H9 (cell line): ENCODE measurements around the gene CCDC122. TPM values are rescaled to one million over a fixed set of nuclear protein-coding genes. Genes with fewer than 3 reads are reported as not detected.

Experiments
- DNase-seq: peaks from one replicate; pipeline ENCODE4 v3.0.0-alpha.2; 2017
- H2AFZ ChIP-seq: one replicate; pipeline ENCODE4 v1.6.1; 2013; ENCODE audit warnings: mild to moderate bottlenecking, low read length, control low read depth, moderate library complexity
- H2AK5ac ChIP-seq: 2 replicates; pipeline ENCODE4 v1.6.1; 2013; ENCODE audit warnings: low read length, control low read depth, mixed read lengths; ENCODE audit not compliant: insufficient read length
- H2BK120ac ChIP-seq: one replicate; pipeline ENCODE4 v1.6.1; 2013; ENCODE audit warnings: low read depth, mild to moderate bottlenecking, low read length, control low read depth, inconsistent platforms; ENCODE audit not compliant: poor library complexity, severe bottlenecking
- H2BK12ac ChIP-seq: 2 replicates; pipeline ENCODE4 v1.6.1; 2013; ENCODE audit warnings: low read length, control low read depth, mixed read lengths, low read depth; ENCODE audit not compliant: insufficient read length
- H2BK15ac ChIP-seq: 2 replicates; pipeline ENCODE4 v1.6.1; 2013; ENCODE audit warnings: low read depth, low read length, control low read depth
- H2BK20ac ChIP-seq: one replicate; pipeline ENCODE4 v1.6.1; 2013; ENCODE audit warnings: low read depth, mild to moderate bottlenecking, low read length, control low read depth, inconsistent platforms; ENCODE audit not compliant: poor library complexity, severe bottlenecking
- H2BK5ac ChIP-seq: 2 replicates; pipeline ENCODE4 v1.6.1; 2013; ENCODE audit warnings: low read length, control low read depth, mixed read lengths; ENCODE audit not compliant: insufficient read length
- H3K14ac ChIP-seq: 2 replicates; pipeline ENCODE4 v1.6.1; 2013; ENCODE audit warnings: low read length, control low read depth; ENCODE audit not compliant: insufficient read depth
- H3K18ac ChIP-seq: 2 replicates; pipeline ENCODE4 v1.6.1; 2013; ENCODE audit warnings: low read depth, mild to moderate bottlenecking, mixed read lengths, low read length, control low read depth; ENCODE audit not compliant: insufficient read length
- H3K23ac ChIP-seq: 2 replicates; pipeline ENCODE4 v1.6.1; 2013; ENCODE audit warnings: low read length, control low read depth, mixed read lengths, low read depth; ENCODE audit not compliant: insufficient read length
- H3K23me2 ChIP-seq: 2 replicates; pipeline ENCODE4 v1.6.1; 2013; ENCODE audit warnings: low read depth, mild to moderate bottlenecking, mixed read lengths, low read length, control low read depth; ENCODE audit not compliant: insufficient read length, poor library complexity, severe bottlenecking
- H3K27ac ChIP-seq: 2 replicates; pipeline ENCODE4 v1.5.1; 2013; ENCODE audit warnings: low read length, control low read depth, mixed read lengths, low read depth; ENCODE audit not compliant: insufficient read length
- H3K27me3 ChIP-seq: 2 replicates; pipeline ENCODE4 v1.6.1; 2013; ENCODE audit warnings: low read length, control low read depth, inconsistent platforms; ENCODE audit not compliant: insufficient read depth
- H3K4ac ChIP-seq: 2 replicates; pipeline ENCODE4 v1.6.1; 2013; ENCODE audit warnings: low read depth, mild to moderate bottlenecking, control low read depth, inconsistent platforms, low read length, moderate library complexity
- H3K4me1 ChIP-seq: 2 replicates; pipeline ENCODE4 v1.6.1; 2013; ENCODE audit warnings: low read length, control low read depth, inconsistent platforms; ENCODE audit not compliant: insufficient read depth
- H3K4me2 ChIP-seq: 2 replicates; pipeline ENCODE4 v1.6.1; 2013; ENCODE audit warnings: low read length, control low read depth, mixed read lengths; ENCODE audit not compliant: insufficient read length, insufficient read depth
- H3K56ac ChIP-seq: 2 replicates; pipeline ENCODE4 v1.6.1; 2013; ENCODE audit warnings: low read depth, mild to moderate bottlenecking, mixed read lengths, low read length, control low read depth; ENCODE audit not compliant: insufficient read length
- H3K79me1 ChIP-seq: 2 replicates; pipeline ENCODE4 v1.6.1; 2013; ENCODE audit warnings: low read depth, mild to moderate bottlenecking, moderate library complexity, low read length, control low read depth, inconsistent platforms; ENCODE audit not compliant: insufficient read depth, poor library complexity, severe bottlenecking
- H3K79me2 ChIP-seq: 2 replicates; pipeline ENCODE4 v1.6.1; 2013; ENCODE audit warnings: low read length, control low read depth, inconsistent platforms; ENCODE audit not compliant: insufficient read depth
- H3K9ac ChIP-seq: 2 replicates; pipeline ENCODE4 v1.6.1; 2013; ENCODE audit warnings: low read length, control low read depth, mixed read lengths; ENCODE audit not compliant: insufficient read length; ENCODE audit errors: extremely low read depth
- H3K9me3 ChIP-seq: one replicate; pipeline ENCODE4 v1.6.1; 2013; ENCODE audit warnings: low read depth, low read length, inconsistent platforms; ENCODE audit not compliant: control insufficient read depth
- H3T11ph ChIP-seq: one replicate; pipeline ENCODE4 v1.6.1; 2013; ENCODE audit warnings: mild to moderate bottlenecking, low read length, control low read depth, inconsistent platforms
- H4K20me1 ChIP-seq: one replicate; pipeline ENCODE4 v1.6.1; 2013; ENCODE audit not compliant: control insufficient read depth, insufficient read length, insufficient read depth
- H4K5ac ChIP-seq: 2 replicates; pipeline ENCODE4 v1.6.1; 2013; ENCODE audit warnings: low read depth, mild to moderate bottlenecking, mixed read lengths, low read length, control low read depth; ENCODE audit not compliant: insufficient read length
- H4K8ac ChIP-seq: replicated peaks from 2 replicates; pipeline ENCODE4 v1.6.1; 2013; ENCODE audit warnings: low read length, control low read depth, mixed read lengths, low read depth; ENCODE audit not compliant: insufficient read length
- H4K91ac ChIP-seq: 2 replicates; pipeline ENCODE4 v1.6.1; 2013; ENCODE audit warnings: low read depth, mild to moderate bottlenecking, moderate library complexity, mixed read lengths, low read length, control low read depth; ENCODE audit not compliant: insufficient read length
- H3K27ac Mint-ChIP-seq, 3 experiments: 2 replicates in 2 of 3; 3 replicates in 1 of 3; pipeline ENCODE4 v1.8.0; 2020 to 2021; ENCODE audit warnings: mixed read lengths in 3 of 3, mild to moderate bottlenecking in 1 of 3, moderate library complexity in 1 of 3
- H3K27me3 Mint-ChIP-seq: 2 replicates; pipeline ENCODE4 v1.8.0; 2021; ENCODE audit warnings: low read depth, mild to moderate bottlenecking, moderate library complexity, mixed read lengths
- H3K36me3 Mint-ChIP-seq, 3 experiments: 2 replicates in 2 of 3; 3 replicates in 1 of 3; pipeline ENCODE4 v1.8.0; 2020 to 2021; ENCODE audit warnings: low read depth in 3 of 3, mixed read lengths in 3 of 3; ENCODE audit not compliant: insufficient read depth in 1 of 3
- H3K4me1 Mint-ChIP-seq, 2 experiments: 2 replicates each; pipeline ENCODE4 v1.8.0; 2020; ENCODE audit warnings: mixed read lengths in 2 of 2
- H3K4me3 Mint-ChIP-seq, 2 experiments: 2 replicates in 1 of 2; 3 replicates in 1 of 2; pipeline ENCODE4 v1.8.0; 2020 to 2021; ENCODE audit warnings: mild to moderate bottlenecking in 2 of 2, mixed read lengths in 2 of 2, moderate library complexity in 1 of 2
- H3K9me3 Mint-ChIP-seq, 2 experiments: 2 replicates in 1 of 2; 3 replicates in 1 of 2; pipeline ENCODE4 v1.8.0; 2020; ENCODE audit warnings: mild to moderate bottlenecking in 2 of 2, mixed read lengths in 2 of 2, moderate library complexity in 1 of 2
- WGBS: extraction: QIAGEN DNeasy Blood & Tissue Kit; methylation state at CpG from one replicate; pipeline ENCODE4 v1.1.7; 2013; ENCODE audit warnings: missing lambda C conversion rate, low lambda C conversion rate, mixed read lengths; ENCODE audit not compliant: insufficient read length; ENCODE audit errors: extremely low coverage; 5-methylcytosine and 5-hydroxymethylcytosine counted together
- total RNA-seq: library from RNA; stranded (reverse); gene quantifications from 2 replicates; pipeline ENCODE4 v1.2.1, GENCODE V29; 2021
- TF ChIP-seq, protein P1 (sequence below): fragments of 200-600 bp; sonication (generic); conservative IDR thresholded peaks from 3 replicates; pipeline ENCODE4 v1.8.0; 2021; ENCODE audit warnings: antibody characterized with exemption, mild to moderate bottlenecking

CCDC122 gene
- total RNA-seq, 1 experiment from 2014 or later = 5.6 TPM

DNA sequence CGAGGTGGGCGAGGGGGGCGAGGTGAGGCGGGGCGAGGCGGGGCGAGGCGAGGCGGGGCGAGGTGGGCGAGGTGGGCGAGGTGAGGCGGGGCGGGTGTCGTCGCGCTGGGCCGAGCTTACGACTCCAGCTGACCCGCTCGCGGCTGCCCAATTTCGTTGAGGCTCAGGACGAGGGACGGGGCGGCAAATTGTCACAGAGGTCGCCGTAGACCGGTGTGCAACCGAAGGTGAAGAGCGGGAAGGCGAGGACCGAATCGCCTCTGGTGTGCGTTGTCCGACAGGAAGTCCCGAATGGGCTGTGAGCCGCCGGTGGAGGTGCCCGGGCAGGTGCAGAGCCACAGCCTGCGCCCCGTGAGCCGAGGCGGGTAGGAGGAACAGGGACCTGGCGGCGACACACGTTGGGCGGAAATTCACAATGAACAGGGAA is 228 bp upstream of the CCDC122 start, which contains the start of gene LACC1:
Gene LACC1 (plus strand): TSS at position 150 of the 427 bp plus-strand sequence. CDS start 1,082 bp downstream, outside the sequence.
- H3K4ac ChIP-seq = no peak within 1 kb of the TSS; the same call in 1 of the 2 replicates
- H2AK5ac ChIP-seq = no peak within 1 kb of the TSS
- Mint-ChIP-seq H3K4me1 (peaks cover 36 to 40% of the 10 kb centered on the region in 2 experiments), H3K27ac (peak within 1 kb of the TSS in 2 of 3 experiments; percentile 87 to 96; a peak in 5 of 7 replicates), H3K4me3 (peak within 1 kb of the TSS; percentile 82 to 92), H3K9me3 (peaks cover 0 to 3% of the 10 kb centered on the region in 2 experiments; a peak in 1 of 5 replicates), H3K36me3 (peaks cover 0 to 3% (median 0%) of the 10 kb centered on the region in 3 experiments; a peak in 2 of 7 replicates), H3K27me3 (peaks cover 14% of the 10 kb centered on the region)
- no peak within 1 kb of the TSS for H3K23ac ChIP-seq
- H2BK12ac ChIP-seq = no peak within 1 kb of the TSS
- no peak within 1 kb of the TSS for H2BK15ac ChIP-seq
- H3K4me2 ChIP-seq = peak within 1 kb of the TSS; percentile 76
- no peak within 1 kb of the TSS for H3T11ph ChIP-seq
- H3K27me3 ChIP-seq = peaks cover 3% of the 10 kb centered on the region; the same call in 1 of the 2 replicates
- no peak within 1 kb of the TSS for H4K5ac ChIP-seq
- TF ChIP-seq, protein P1, sequence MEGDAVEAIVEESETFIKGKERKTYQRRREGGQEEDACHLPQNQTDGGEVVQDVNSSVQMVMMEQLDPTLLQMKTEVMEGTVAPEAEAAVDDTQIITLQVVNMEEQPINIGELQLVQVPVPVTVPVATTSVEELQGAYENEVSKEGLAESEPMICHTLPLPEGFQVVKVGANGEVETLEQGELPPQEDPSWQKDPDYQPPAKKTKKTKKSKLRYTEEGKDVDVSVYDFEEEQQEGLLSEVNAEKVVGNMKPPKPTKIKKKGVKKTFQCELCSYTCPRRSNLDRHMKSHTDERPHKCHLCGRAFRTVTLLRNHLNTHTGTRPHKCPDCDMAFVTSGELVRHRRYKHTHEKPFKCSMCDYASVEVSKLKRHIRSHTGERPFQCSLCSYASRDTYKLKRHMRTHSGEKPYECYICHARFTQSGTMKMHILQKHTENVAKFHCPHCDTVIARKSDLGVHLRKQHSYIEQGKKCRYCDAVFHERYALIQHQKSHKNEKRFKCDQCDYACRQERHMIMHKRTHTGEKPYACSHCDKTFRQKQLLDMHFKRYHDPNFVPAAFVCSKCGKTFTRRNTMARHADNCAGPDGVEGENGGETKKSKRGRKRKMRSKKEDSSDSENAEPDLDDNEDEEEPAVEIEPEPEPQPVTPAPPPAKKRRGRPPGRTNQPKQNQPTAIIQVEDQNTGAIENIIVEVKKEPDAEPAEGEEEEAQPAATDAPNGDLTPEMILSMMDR = no peak
- H3K9ac ChIP-seq = peak within 1 kb of the TSS; percentile 66
- peak within 1 kb of the TSS; percentile 78 for H3K18ac ChIP-seq
- no peak within 1 kb of the TSS for H4K8ac ChIP-seq
- H3K79me1 ChIP-seq = no peaks in the 10 kb centered on the region
- no peak within 1 kb of the TSS for H4K91ac ChIP-seq
- no peaks in the 10 kb centered on the region for H3K9me3 ChIP-seq
- H3K79me2 ChIP-seq = no peaks in the 10 kb centered on the region
- no peaks in the 10 kb centered on the region for H4K20me1 ChIP-seq
- H3K14ac ChIP-seq = peak within 1 kb of the TSS; percentile 97
- no peak within 1 kb of the TSS for H2BK5ac ChIP-seq
- no peak within 1 kb of the TSS for H2AFZ ChIP-seq
- peak within 1 kb of the TSS; percentile 78 for H2BK120ac ChIP-seq
- H2BK20ac ChIP-seq = no peak within 1 kb of the TSS
- H3K4me1 ChIP-seq = peaks cover 4% of the 10 kb centered on the region
- no CpG with 5 or more reads among the region's 48 CpGs for WGBS
- H3K23me2 ChIP-seq = peaks cover 14% of the 10 kb centered on the region
- no peak within 1 kb of the TSS for H3K27ac ChIP-seq
- DNase-seq = peak; percentile 78
- H3K56ac ChIP-seq = no peak within 1 kb of the TSS
